ENCODE data around the gene NPHP4.

The NPHP4 gene

GRCh38 chr1:5976726-5977493 lies 15.3 kb downstream of the NPHP4 start:
- no peak for DNase-seq (ENCODE audit: low read depth in 1 of 2, low spot score in 1 of 2)
- TF ChIP-seq JUND (IDR thresholded peaks at IDR 0.05; ENCODE audit: low read depth): no peak
- in situ Hi-C loops (cut with HindIII; ENCODE audit: low pct_unique_long_range_greater_than_20kb, low sequenced_read_pairs): no loop called here

- no peak for DNase-seq (ENCODE audit: low read depth in 1 of 2, low spot score in 1 of 2)
- no peak for TF ChIP-seq JUND (IDR thresholded peaks at IDR 0.05; ENCODE audit: low read depth)
- in situ Hi-C loops (cut with HindIII; ENCODE audit: low pct_unique_long_range_greater_than_20kb, low sequenced_read_pairs): no loop called here
Observed at GRCh38 chr1:5976231-5976630, 16.0 kb downstream of the NPHP4 start.

GRCh38 chr1:5975133-5975880 lies 16.9 kb downstream of the NPHP4 start:
- DNase-seq (ENCODE audit: low read depth in 1 of 2, low spot score in 1 of 2): peak; percentile 37 to 57
- in situ Hi-C loops (cut with HindIII; ENCODE audit: low pct_unique_long_range_greater_than_20kb, low sequenced_read_pairs): no loop called here
- TF ChIP-seq JUND (IDR thresholded peaks at IDR 0.05; ENCODE audit: low read depth): no peak

GRCh38 chr1:5974631-5975030 lies 17.6 kb downstream of the NPHP4 start:
- no peak for TF ChIP-seq JUND (IDR thresholded peaks at IDR 0.05; ENCODE audit: low read depth)
- no peak for DNase-seq (ENCODE audit: low read depth in 1 of 2, low spot score in 1 of 2)
- in situ Hi-C loops (cut with HindIII; ENCODE audit: low pct_unique_long_range_greater_than_20kb, low sequenced_read_pairs): no loop called here

- in situ Hi-C loops (cut with HindIII; ENCODE audit: low pct_unique_long_range_greater_than_20kb, low sequenced_read_pairs): no loop called here
- TF ChIP-seq JUND (IDR thresholded peaks at IDR 0.05; ENCODE audit: low read depth): no peak
- no peak for DNase-seq (ENCODE audit: low read depth in 1 of 2, low spot score in 1 of 2)
Observed at GRCh38 chr1:5973771-5974170, 18.5 kb downstream of the NPHP4 start.

- DNase-seq (ENCODE audit: low read depth in 1 of 2, low spot score in 1 of 2): no peak
- in situ Hi-C loops (cut with HindIII; ENCODE audit: low pct_unique_long_range_greater_than_20kb, low sequenced_read_pairs): no loop called here
- TF ChIP-seq JUND (IDR thresholded peaks at IDR 0.05; ENCODE audit: low read depth): no peak
Observed at GRCh38 chr1:5972198-5972520, 20.1 kb downstream of the NPHP4 start.

- DNase-seq (ENCODE audit: low read depth in 1 of 2, low spot score in 1 of 2): no peak
- in situ Hi-C loops (cut with HindIII; ENCODE audit: low pct_unique_long_range_greater_than_20kb, low sequenced_read_pairs): no loop called here
- TF ChIP-seq JUND (IDR thresholded peaks at IDR 0.05; ENCODE audit: low read depth): no peak
Observed at GRCh38 chr1:5971471-5972197, 20.6 kb downstream of the NPHP4 start.

- TF ChIP-seq JUND (IDR thresholded peaks at IDR 0.05; ENCODE audit: low read depth): no peak
- DNase-seq (ENCODE audit: low read depth in 1 of 2, low spot score in 1 of 2): no peak
- in situ Hi-C loops (cut with HindIII; ENCODE audit: low pct_unique_long_range_greater_than_20kb, low sequenced_read_pairs): no loop called here
Observed at GRCh38 chr1:5970610-5971273, 21.5 kb downstream of the NPHP4 start.

- DNase-seq (ENCODE audit: low read depth in 1 of 2, low spot score in 1 of 2): no peak
- in situ Hi-C loops (cut with HindIII; ENCODE audit: low pct_unique_long_range_greater_than_20kb, low sequenced_read_pairs): no loop called here
- no peak for TF ChIP-seq JUND (IDR thresholded peaks at IDR 0.05; ENCODE audit: low read depth)
Observed at GRCh38 chr1:5969168-5969567, 23.1 kb downstream of the NPHP4 start.

GRCh38 chr1:5968161-5968736 lies 24.0 kb downstream of the NPHP4 start:
- DNase-seq (ENCODE audit: low read depth in 1 of 2, low spot score in 1 of 2): no peak
- in situ Hi-C loops (cut with HindIII; ENCODE audit: low pct_unique_long_range_greater_than_20kb, low sequenced_read_pairs): no loop called here
- no peak for TF ChIP-seq JUND (IDR thresholded peaks at IDR 0.05; ENCODE audit: low read depth)

- DNase-seq (ENCODE audit: low read depth in 1 of 2, low spot score in 1 of 2): no peak
- no peak for TF ChIP-seq JUND (IDR thresholded peaks at IDR 0.05; ENCODE audit: low read depth)
- in situ Hi-C loops (cut with HindIII; ENCODE audit: low pct_unique_long_range_greater_than_20kb, low sequenced_read_pairs): no loop called here
Observed at GRCh38 chr1:5967351-5968160, 24.7 kb downstream of the NPHP4 start.

All from T47D (cell line).